Measurements from ENCODE around the gene SCN8A.

The SCN8A gene

GRCh38 chr12:51625370-51625769 lies 34.3 kb downstream of the SCN8A start:
- Histone ChIP-seq H3K9me3 (ENCODE audit: control insufficient read depth, insufficient read depth, low read length) (no peaks in the 10 kb centered on the region), H3K27me3 (ENCODE audit: control insufficient read depth, insufficient read depth, low read length) (no peaks in the 10 kb centered on the region), H3K4me1 (ENCODE audit: control insufficient read depth, insufficient read depth, low read length) (peaks cover 23% of the 10 kb centered on the region), H3K9ac (ENCODE audit: low read depth, low read length) (no peak overlapping the region), H3K4me3 (ENCODE audit: low read depth, low read length) (no peak overlapping the region), H3K36me3 (ENCODE audit: control insufficient read depth, insufficient read depth, low read length) (no peaks in the 10 kb centered on the region), H3K27ac (ENCODE audit: low read depth, low read length) (no peak overlapping the region)

- peaks cover 31% of the 10 kb centered on the region for H3K4me1 ChIP-seq (ENCODE audit: control insufficient read depth, insufficient read depth, low read length)
- no peaks in the 10 kb centered on the region for H3K9me3 ChIP-seq (ENCODE audit: control insufficient read depth, insufficient read depth, low read length)
- H3K27me3 ChIP-seq (ENCODE audit: control insufficient read depth, insufficient read depth, low read length), result no peaks in the 10 kb centered on the region
- H3K9ac ChIP-seq (ENCODE audit: low read depth, low read length), result no peak overlapping the region
- H3K36me3 ChIP-seq (ENCODE audit: control insufficient read depth, insufficient read depth, low read length), result no peaks in the 10 kb centered on the region
- H3K4me3 ChIP-seq (ENCODE audit: low read depth, low read length), result no peak overlapping the region
- H3K27ac ChIP-seq (ENCODE audit: low read depth, low read length), result no peak overlapping the region
Observed at GRCh38 chr12:51626115-51626514, 35.1 kb downstream of the SCN8A start.

- Histone ChIP-seq H3K4me3 (ENCODE audit: low read depth, low read length) (no peak overlapping the region), H3K27me3 (ENCODE audit: control insufficient read depth, insufficient read depth, low read length) (no peaks in the 10 kb centered on the region), H3K9me3 (ENCODE audit: control insufficient read depth, insufficient read depth, low read length) (no peaks in the 10 kb centered on the region), H3K27ac (ENCODE audit: low read depth, low read length) (no peak overlapping the region), H3K4me1 (ENCODE audit: control insufficient read depth, insufficient read depth, low read length) (peaks cover 35% of the 10 kb centered on the region), H3K9ac (ENCODE audit: low read depth, low read length) (no peak overlapping the region), H3K36me3 (ENCODE audit: control insufficient read depth, insufficient read depth, low read length) (no peaks in the 10 kb centered on the region)
Observed at GRCh38 chr12:51626629-51627028, 35.6 kb downstream of the SCN8A start.

- H3K36me3 ChIP-seq (ENCODE audit: control insufficient read depth, insufficient read depth, low read length), result no peaks in the 10 kb centered on the region
- no peaks in the 10 kb centered on the region for H3K27me3 ChIP-seq (ENCODE audit: control insufficient read depth, insufficient read depth, low read length)
- no peak overlapping the region for H3K9ac ChIP-seq (ENCODE audit: low read depth, low read length)
- no peaks in the 10 kb centered on the region for H3K9me3 ChIP-seq (ENCODE audit: control insufficient read depth, insufficient read depth, low read length)
- peak overlapping the region; percentile 72 for H3K27ac ChIP-seq (ENCODE audit: low read depth, low read length)
- peaks cover 38% of the 10 kb centered on the region for H3K4me1 ChIP-seq (ENCODE audit: control insufficient read depth, insufficient read depth, low read length)
- no peak overlapping the region for H3K4me3 ChIP-seq (ENCODE audit: low read depth, low read length)
Observed at GRCh38 chr12:51630256-51630880, 39.3 kb downstream of the SCN8A start.

GRCh38 chr12:51630986-51631385 lies 40.0 kb downstream of the SCN8A start:
- Histone ChIP-seq H3K9me3 (ENCODE audit: control insufficient read depth, insufficient read depth, low read length) (no peaks in the 10 kb centered on the region), H3K4me3 (ENCODE audit: low read depth, low read length) (no peak overlapping the region), H3K27ac (ENCODE audit: low read depth, low read length) (peak overlapping the region; percentile 72), H3K4me1 (ENCODE audit: control insufficient read depth, insufficient read depth, low read length) (peaks cover 38% of the 10 kb centered on the region), H3K36me3 (ENCODE audit: control insufficient read depth, insufficient read depth, low read length) (no peaks in the 10 kb centered on the region), H3K27me3 (ENCODE audit: control insufficient read depth, insufficient read depth, low read length) (no peaks in the 10 kb centered on the region), H3K9ac (ENCODE audit: low read depth, low read length) (no peak overlapping the region)

GRCh38 chr12:51631591-51631990 lies 40.6 kb downstream of the SCN8A start:
- H3K9ac ChIP-seq (ENCODE audit: low read depth, low read length), result no peak overlapping the region
- H3K4me1 ChIP-seq (ENCODE audit: control insufficient read depth, insufficient read depth, low read length), result peaks cover 36% of the 10 kb centered on the region
- H3K27ac ChIP-seq (ENCODE audit: low read depth, low read length), result peak overlapping the region; percentile 72
- H3K36me3 ChIP-seq (ENCODE audit: control insufficient read depth, insufficient read depth, low read length), result no peaks in the 10 kb centered on the region
- H3K9me3 ChIP-seq (ENCODE audit: control insufficient read depth, insufficient read depth, low read length), result no peaks in the 10 kb centered on the region
- H3K4me3 ChIP-seq (ENCODE audit: low read depth, low read length), result no peak overlapping the region
- H3K27me3 ChIP-seq (ENCODE audit: control insufficient read depth, insufficient read depth, low read length), result no peaks in the 10 kb centered on the region

- H3K27me3 ChIP-seq (ENCODE audit: control insufficient read depth, insufficient read depth, low read length), result no peaks in the 10 kb centered on the region
- H3K36me3 ChIP-seq (ENCODE audit: control insufficient read depth, insufficient read depth, low read length), result 0 out of 2 replicates have a peak, but pooled peaks cover 1% of the 10 kb centered on the region
- no peak overlapping the region for H3K27ac ChIP-seq (ENCODE audit: low read depth, low read length)
- no peak overlapping the region for H3K4me3 ChIP-seq (ENCODE audit: low read depth, low read length)
- no peak overlapping the region for H3K9ac ChIP-seq (ENCODE audit: low read depth, low read length)
- H3K4me1 ChIP-seq (ENCODE audit: control insufficient read depth, insufficient read depth, low read length), result peaks cover 36% of the 10 kb centered on the region
- 0 out of 2 replicates have a peak, but pooled peaks cover 5% of the 10 kb centered on the region for H3K9me3 ChIP-seq (ENCODE audit: control insufficient read depth, insufficient read depth, low read length)
Observed at GRCh38 chr12:51632623-51633022, 41.6 kb downstream of the SCN8A start.

GRCh38 chr12:51635346-51635745 lies 44.3 kb downstream of the SCN8A start:
- peaks cover 32% of the 10 kb centered on the region for H3K4me1 ChIP-seq (ENCODE audit: control insufficient read depth, insufficient read depth, low read length)
- no peaks in the 10 kb centered on the region for H3K27me3 ChIP-seq (ENCODE audit: control insufficient read depth, insufficient read depth, low read length)

GRCh38 chr12:51636581-51636980 lies 45.5 kb downstream of the SCN8A start:
- Histone ChIP-seq H3K36me3 (ENCODE audit: control insufficient read depth, insufficient read depth, low read length) (0 out of 2 replicates have a peak, but pooled peaks cover 3% of the 10 kb centered on the region), H3K4me1 (ENCODE audit: control insufficient read depth, insufficient read depth, low read length) (peaks cover 20% of the 10 kb centered on the region), H3K27ac (ENCODE audit: low read depth, low read length) (no peak overlapping the region), H3K9ac (ENCODE audit: low read depth, low read length) (no peak overlapping the region), H3K9me3 (ENCODE audit: control insufficient read depth, insufficient read depth, low read length) (0 out of 2 replicates have a peak, but pooled peaks cover 10% of the 10 kb centered on the region), H3K27me3 (ENCODE audit: control insufficient read depth, insufficient read depth, low read length) (no peaks in the 10 kb centered on the region), H3K4me3 (ENCODE audit: low read depth, low read length) (no peak overlapping the region)

More at GRCh38 chr12:51635346-51635745, 44.3 kb downstream of the SCN8A start:
- 0 out of 2 replicates have a peak, but pooled peaks cover 10% of the 10 kb centered on the region for H3K9me3 ChIP-seq (ENCODE audit: control insufficient read depth, insufficient read depth, low read length)
- H3K4me3 ChIP-seq (ENCODE audit: low read depth, low read length), result no peak overlapping the region
- no peak overlapping the region for H3K27ac ChIP-seq (ENCODE audit: low read depth, low read length)
- H3K36me3 ChIP-seq (ENCODE audit: control insufficient read depth, insufficient read depth, low read length), result 0 out of 2 replicates have a peak, but pooled peaks cover 3% of the 10 kb centered on the region
- no peak overlapping the region for H3K9ac ChIP-seq (ENCODE audit: low read depth, low read length)

GRCh38 chr12:51636986-51637385 lies 46.0 kb downstream of the SCN8A start:
- Histone ChIP-seq H3K27ac (ENCODE audit: low read depth, low read length) (no peak overlapping the region), H3K9ac (ENCODE audit: low read depth, low read length) (no peak overlapping the region), H3K9me3 (ENCODE audit: control insufficient read depth, insufficient read depth, low read length) (0 out of 2 replicates have a peak, but pooled peaks cover 10% of the 10 kb centered on the region), H3K27me3 (ENCODE audit: control insufficient read depth, insufficient read depth, low read length) (no peaks in the 10 kb centered on the region), H3K36me3 (ENCODE audit: control insufficient read depth, insufficient read depth, low read length) (0 out of 2 replicates have a peak, but pooled peaks cover 3% of the 10 kb centered on the region), H3K4me3 (ENCODE audit: low read depth, low read length) (no peak overlapping the region), H3K4me1 (ENCODE audit: control insufficient read depth, insufficient read depth, low read length) (peaks cover 16% of the 10 kb centered on the region)

GRCh38 chr12:51639361-51639760 lies 48.3 kb downstream of the SCN8A start:
- Histone ChIP-seq H3K36me3 (ENCODE audit: control insufficient read depth, insufficient read depth, low read length) (0 out of 2 replicates have a peak, but pooled peaks cover 3% of the 10 kb centered on the region), H3K4me3 (ENCODE audit: low read depth, low read length) (no peak overlapping the region), H3K27ac (ENCODE audit: low read depth, low read length) (no peak overlapping the region), H3K27me3 (ENCODE audit: control insufficient read depth, insufficient read depth, low read length) (no peaks in the 10 kb centered on the region), H3K9me3 (ENCODE audit: control insufficient read depth, insufficient read depth, low read length) (peaks cover 20% of the 10 kb centered on the region), H3K9ac (ENCODE audit: low read depth, low read length) (no peak overlapping the region), H3K4me1 (ENCODE audit: control insufficient read depth, insufficient read depth, low read length) (no peaks in the 10 kb centered on the region)

Measured in HUES48 (cell line).